COLO668 (cell line): ENCODE data around the gene ARHGEF4.
"Not testable (repeated sequence)": the region's sequence is repeated elsewhere in the genome, so short reads cannot be mapped to it uniquely, and the experiment has no call there.

Source experiments
- DNase-seq: peaks from one replicate; lab custom pipeline; 2025; ENCODE audit not compliant: unreplicated experiment; lab: John Stamatoyannopoulos, UW

The ARHGEF4 gene

DNA sequence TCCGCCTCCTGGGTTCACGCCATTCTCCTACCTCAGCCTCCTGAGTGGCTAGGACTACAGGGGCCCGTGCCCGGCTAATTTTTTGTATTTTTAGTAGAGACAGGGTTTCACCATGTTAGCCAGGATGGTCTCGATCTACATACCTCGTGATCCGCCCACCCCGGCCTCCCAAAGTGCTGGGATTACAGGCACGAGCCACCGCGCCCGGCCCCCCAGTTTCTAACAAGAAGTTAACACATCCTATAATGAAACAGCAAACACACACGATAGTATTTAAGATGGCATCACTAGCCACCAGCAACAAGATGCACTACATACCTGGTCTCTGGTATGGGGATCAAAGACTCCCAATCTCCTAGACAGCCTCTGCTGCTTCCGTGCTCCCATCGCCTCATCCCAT lies 238.9 kb downstream of the ARHGEF4 start:
- not testable (repeated sequence) for DNase-seq

DNA sequence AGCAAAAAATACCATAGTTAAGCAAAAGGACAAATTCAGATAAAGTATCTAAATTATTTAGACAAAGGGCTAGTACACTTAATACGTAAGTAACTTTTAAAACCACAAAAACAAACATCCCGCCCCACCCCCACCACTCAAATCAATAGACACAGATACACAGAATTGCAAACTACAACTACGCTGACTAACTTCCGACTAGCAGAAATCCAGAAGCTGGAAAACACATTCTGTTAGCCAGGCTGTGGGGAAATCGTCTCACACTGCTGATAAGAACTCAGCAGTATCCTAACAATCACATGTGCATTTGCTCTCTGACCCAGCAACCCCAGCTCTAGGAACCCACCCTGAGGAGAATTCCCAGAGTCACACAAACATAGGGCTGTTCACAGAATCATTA lies 240.0 kb downstream of the ARHGEF4 start:
- no peak for DNase-seq

DNA sequence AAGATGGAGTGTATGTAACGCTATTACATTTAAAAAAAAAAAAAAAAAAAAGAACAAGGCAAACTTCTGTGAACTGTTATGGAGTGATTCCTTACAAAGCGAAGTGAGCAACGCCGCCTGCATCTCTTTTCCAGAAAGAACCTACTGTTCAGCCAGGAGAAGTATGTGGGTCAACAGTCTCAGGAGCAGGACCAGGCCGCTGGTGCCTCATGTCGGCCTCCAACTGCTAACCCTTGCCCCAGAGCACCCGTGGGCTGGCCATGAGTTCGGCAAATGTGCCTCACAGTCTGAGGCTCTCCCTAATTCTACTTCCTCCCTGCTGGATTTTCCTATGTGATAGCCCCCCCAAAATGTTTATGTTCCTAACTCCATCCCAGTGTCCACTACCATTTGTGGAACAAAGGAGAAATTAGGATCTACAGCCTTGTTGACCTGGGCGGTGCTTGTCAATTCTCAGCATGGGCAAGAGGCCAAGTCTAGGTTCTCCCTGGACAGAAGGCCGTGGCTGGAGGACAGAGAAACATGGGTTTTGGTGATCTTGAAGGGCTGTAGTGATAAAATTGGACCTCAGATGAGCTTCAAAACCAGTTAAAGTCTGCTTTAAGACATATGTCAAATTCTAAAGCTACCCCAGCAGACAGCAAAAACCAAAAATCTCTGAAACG lies 240.6 kb downstream of the ARHGEF4 start:
- no peak for DNase-seq

DNA sequence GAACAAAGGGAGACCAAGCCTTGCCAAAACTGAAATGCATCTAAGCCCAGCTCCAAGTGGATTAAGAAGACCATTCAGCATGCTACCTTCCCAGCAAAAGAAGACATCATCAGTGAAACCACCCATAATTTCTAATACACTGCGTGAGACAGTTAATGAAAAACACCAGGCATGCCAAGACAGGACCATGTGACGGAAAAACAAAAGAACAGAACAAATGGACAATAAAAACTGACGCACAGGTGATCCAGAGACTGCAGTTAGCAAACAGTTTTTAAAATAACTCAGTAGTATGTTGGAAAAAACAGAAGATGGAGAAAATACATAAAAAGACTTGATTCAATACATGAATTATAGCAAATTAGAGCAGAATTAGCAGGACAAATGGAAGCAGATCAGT lies 241.3 kb downstream of the ARHGEF4 start:
- no peak for DNase-seq

DNA sequence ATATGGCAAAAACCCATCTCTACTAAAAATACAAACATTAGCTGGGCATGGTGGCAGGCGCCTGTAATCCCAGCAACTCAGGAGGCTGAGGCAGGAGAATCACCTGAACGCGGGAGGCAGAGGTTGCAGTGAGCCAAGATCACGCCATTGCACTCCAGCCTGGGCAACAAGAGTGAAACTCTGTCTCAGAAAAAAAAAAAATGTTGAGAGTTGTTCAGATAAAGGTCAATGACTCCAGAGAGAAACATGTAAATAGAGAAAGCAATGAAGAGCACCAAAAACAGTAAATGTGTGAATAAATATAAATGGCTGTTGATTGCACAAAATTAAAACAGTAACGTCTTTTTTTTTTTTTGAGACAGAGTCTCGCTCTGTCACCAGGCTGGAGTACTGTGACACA lies 243.2 kb downstream of the ARHGEF4 start:
- not testable (repeated sequence) for DNase-seq

DNA sequence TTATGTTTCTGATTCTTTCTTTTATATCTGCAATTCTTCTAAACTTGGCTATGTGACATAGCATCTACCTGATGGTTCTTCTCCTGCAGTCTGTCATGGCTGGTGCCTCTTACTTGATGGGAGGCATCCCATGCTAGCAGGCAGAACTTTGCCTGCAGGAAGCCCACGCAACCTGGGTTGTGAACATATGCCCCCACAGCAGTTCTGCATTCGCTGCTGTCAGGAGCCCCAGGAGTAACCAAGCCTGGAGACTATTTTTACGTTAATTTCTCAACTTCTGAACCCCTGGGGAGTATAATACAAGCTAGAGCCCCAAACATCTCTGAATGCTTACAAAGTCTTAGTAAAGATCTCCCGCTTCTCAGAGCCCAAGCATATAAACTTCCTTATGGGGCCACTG lies 244.5 kb downstream of the ARHGEF4 start:
- no peak for DNase-seq

DNA sequence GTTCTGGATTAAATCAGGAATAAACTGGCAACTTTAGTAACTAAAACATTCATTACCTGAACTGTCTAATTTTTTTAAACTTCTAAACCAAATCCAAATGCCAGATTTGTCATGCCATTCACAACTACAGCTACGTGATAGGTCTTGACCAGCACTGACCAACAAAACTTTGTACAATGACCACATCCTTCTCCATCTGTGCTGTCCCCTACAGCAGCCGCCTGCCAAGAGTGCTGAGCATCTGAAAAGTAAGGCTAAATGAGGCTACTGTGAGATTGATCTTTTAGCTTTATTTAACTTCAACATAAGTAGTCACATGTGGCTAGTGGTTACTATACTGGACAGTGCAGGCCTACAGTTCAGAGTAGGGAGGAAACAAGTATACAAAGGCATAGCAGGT lies 248.9 kb downstream of the ARHGEF4 start:
- no peak for DNase-seq

DNA sequence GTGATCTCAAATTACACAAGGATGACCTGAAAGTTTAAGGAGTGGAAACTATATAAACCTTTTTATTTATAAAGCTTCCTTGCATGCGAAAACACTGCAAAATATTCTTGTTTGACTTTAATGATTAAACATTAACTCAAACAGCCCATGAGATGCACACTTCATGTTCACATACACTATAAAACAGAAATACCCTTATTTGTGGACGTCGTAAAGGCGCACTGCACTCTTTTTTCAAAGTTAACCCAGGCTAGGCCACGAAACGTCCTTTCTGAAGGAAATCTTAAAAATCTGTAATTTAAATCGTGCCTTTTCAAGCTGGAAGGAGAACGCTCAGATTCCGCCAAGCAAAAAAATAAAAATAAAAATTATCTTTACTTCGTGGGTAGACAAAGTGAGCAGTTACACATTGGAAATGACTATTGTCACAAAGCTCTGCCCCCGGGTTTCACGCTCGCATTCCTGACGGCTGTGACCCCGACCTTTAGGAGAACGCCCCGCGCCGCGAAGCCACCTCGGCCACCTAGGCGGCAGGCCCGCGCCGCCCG lies 255.8 kb downstream of the ARHGEF4 start:
- DNase-seq = no peak

DNA sequence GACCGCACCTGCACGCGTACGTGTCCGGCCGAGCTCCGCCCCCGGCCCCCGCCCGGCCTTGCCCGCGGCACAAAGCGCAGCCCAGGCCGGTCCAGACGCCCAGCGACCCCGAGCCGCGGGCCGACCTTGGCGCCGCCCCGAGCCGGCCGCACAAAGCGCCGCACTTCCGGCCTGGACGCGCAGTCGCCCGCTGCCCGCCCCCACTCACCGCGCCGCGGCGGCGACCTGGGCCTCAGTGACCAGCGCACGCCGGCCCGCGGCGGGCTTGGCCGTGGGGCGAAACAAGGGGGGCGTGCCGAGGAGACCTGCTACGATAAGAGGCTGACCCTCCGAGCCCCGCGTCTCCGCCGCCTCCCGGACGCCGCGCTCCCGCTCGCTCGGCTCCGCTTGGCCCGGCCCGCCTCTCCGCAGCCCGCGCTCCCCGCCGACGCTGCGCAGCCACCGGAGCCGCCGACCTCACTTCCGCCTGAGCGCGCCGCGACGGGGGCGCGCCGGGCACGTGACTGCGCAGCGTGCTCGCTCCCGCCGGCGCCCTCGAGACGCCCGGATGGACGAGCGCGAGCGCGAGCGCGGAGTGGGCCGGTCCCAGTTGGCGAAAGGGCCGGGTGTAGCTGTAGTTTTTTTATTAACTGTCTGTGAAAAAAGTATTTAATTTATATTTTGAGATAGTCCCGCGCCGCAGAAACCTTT lies 256.4 kb downstream of the ARHGEF4 start, which contains the start of gene FAM168B:
FAM168B (minus strand) TSS at position 455 of the 690 bp plus-strand sequence. CDS start 10,814 bp downstream, outside the sequence.
- peak; percentile 94 for DNase-seq

DNA sequence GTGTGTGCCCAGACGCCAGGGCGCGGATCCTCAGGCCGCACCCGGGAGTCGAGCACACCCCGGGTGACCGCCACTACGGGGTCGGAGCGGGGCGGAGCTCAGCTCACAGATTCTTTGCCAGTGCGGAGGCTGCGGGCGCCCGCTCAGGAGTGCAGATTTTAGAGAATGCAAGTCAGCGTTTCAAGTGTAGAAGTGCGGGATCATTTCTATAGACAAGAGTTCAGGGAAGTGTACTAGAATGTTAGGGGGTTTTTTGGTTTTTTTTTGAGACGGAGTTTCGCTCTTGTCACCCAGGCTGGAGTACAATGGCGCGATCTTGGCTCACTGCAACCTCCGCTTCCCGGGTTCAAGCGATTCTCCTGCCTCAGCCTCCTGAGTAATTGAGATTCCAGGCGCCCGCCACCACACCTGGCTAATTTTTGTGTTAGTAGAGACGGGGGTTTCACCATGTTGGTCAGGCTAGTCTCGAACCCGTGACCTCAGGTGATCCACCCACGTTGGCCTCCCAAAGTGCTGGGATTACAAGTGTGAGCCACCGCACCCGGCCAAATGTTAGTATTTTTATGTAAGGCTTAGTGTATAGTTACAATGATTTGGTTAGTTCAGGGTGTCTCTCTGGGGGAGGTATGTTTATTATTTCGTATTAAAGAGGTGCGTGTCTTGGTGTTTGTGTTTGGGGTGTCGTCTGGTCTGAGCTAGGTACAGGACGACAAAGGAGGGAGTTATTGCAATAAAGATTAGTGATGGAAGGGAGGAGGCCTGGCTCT lies 257.2 kb downstream of the ARHGEF4 start:
- peak; percentile 81 for DNase-seq

DNA sequence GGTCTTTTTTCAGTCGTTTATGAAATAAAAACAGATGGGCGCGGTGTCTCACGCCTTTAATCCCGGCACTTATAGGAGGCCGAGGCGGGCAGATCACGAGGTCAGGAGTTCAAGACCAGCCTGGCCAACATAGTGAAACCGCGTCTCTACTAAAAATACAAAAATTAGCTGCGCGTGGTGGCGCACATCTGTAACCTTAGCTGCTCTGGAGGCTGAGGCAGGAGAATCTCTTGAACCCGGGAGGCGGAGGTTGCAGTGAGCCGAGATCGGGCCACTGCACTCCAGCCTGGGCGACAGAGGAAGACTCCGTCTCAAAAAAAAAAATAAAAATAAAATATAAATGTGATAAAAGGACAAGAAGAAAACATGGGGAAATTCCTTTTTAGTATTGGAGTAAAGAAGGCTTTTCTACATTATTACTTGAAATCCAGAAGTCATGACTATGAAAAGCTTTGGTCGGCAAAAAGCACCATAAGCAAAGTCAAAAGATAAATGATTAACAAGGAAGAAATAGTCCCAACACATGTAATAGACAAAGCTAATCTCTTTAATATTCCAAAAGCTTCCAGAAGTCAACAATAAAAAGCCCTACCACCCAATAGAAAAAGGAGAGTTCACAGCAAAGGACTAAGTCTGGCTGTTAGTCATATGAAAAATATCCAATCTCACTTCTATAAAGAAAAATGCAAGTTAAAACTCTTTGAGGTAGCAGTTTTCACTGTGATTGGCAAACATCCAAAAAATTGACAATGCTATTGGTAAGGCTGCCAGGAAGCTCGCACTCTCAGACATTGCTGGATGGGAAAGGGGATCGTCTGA lies 258.0 kb downstream of the ARHGEF4 start:
- peak; percentile 33 for DNase-seq
